B cell (primary cell): ENCODE results near the gene ZMAT5. TPM values are rescaled to one million over a fixed set of nuclear protein-coding genes. Genes with fewer than 3 reads are reported as not detected.

Source experiments
- ATAC-seq: fragments of 200-7000 bp; cut with Tn5 transposase; one replicate; pipeline ENCODE4 v1.10.0; 2021; ENCODE audit warnings: low read depth, mild to moderate bottlenecking, moderate number of reproducible peaks, moderate library complexity
- CTCF ChIA-PET: fragments of 350-600 bp; sonication (Branson Sonifier 250); formaldehyde crosslinking; loops from one replicate; lab custom pipeline; 2021; ENCODE audit warnings: antibody characterized with exemption, inconsistent platforms; lab: Charles Lee
- POLR2A ChIA-PET: fragments of 350-600 bp; sonication (Branson Sonifier 250); formaldehyde crosslinking; loops from one replicate; lab custom pipeline; 2021; ENCODE audit warnings: antibody characterized with exemption; lab: Charles Lee
- DNase-seq: peaks from one replicate; pipeline ENCODE4 v3.0.0; 2013
- H2AFZ ChIP-seq: 2 replicates; pipeline ENCODE4 v1.6.1; 2012; ENCODE audit warnings: mild to moderate bottlenecking, low read depth, low read length; ENCODE audit not compliant: insufficient read depth, poor library complexity, severe bottlenecking
- H3K27ac ChIP-seq, 2 donors: 1 replicate in 1 of 2; 2 replicates in 1 of 2; pipeline ENCODE4 v1.5.1; 2012 to 2013; ENCODE audit warnings: low read length in 2 of 2, mild to moderate bottlenecking in 2 of 2, moderate library complexity in 1 of 2
- H3K27me3 ChIP-seq, 4 experiments: fragments of 200-600 bp in 1 of 4; sonication (generic) in 1 of 4; replicated peaks in 1 of 4; 1 replicate in 2 of 4; 2 replicates in 2 of 4; pipeline versions ENCODE4 v1.6.1 to v1.7.0; 2013 to 2016; ENCODE audit warnings: low read length in 3 of 4, mild to moderate bottlenecking in 2 of 4, mixed read lengths in 1 of 4, moderate library complexity in 1 of 4; ENCODE audit not compliant: insufficient read depth in 4 of 4, control insufficient read depth in 3 of 4; ENCODE audit errors: control extremely low read depth in 1 of 4
- H3K36me3 ChIP-seq, 2 experiments: replicated peaks in 1 of 2; 1 replicate in 1 of 2; 2 replicates in 1 of 2; pipeline versions ENCODE4 v1.6.1 to v1.7.1; 2013; ENCODE audit warnings: low read length in 1 of 2; ENCODE audit not compliant: insufficient read depth in 2 of 2, control insufficient read depth in 1 of 2; ENCODE audit errors: control extremely low read depth in 1 of 2, extremely low read depth in 1 of 2
- H3K4me1 ChIP-seq, 2 donors: fragments of 200-600 bp in 1 of 2; sonication (generic) in 1 of 2; 1 replicate in 1 of 2; 2 replicates in 1 of 2; pipeline versions ENCODE4 v1.5.1 to v1.6.1; 2013 to 2017; ENCODE audit warnings: low read length in 2 of 2; ENCODE audit not compliant: control insufficient read depth in 2 of 2, insufficient read depth in 2 of 2
- H3K4me2 ChIP-seq: replicated peaks from 2 replicates; pipeline ENCODE3; 2012; ENCODE audit warnings: mild to moderate bottlenecking, low read depth, low read length; ENCODE audit not compliant: poor library complexity, severe bottlenecking
- H3K4me3 ChIP-seq, 5 experiments: fragments of 200-600 bp in 1 of 5; sonication (generic) in 1 of 5; 1 replicate in 3 of 5; 2 replicates in 2 of 5; pipeline versions ENCODE4 v1.5.1 to v1.7.0; 2011 to 2016; ENCODE audit warnings: low read length in 4 of 5, mild to moderate bottlenecking in 4 of 5, low read depth in 2 of 5, control low read depth in 1 of 5, moderate library complexity in 1 of 5; ENCODE audit not compliant: insufficient read depth in 1 of 5; ENCODE audit errors: control extremely low read depth in 1 of 5, extremely low read depth in 1 of 5
- H3K79me2 ChIP-seq: fragments of 200-600 bp; sonication (generic); one replicate; pipeline ENCODE4 v1.6.0; 2016; ENCODE audit warnings: low read length; ENCODE audit not compliant: control insufficient read depth, insufficient read depth
- H3K9ac ChIP-seq: fragments of 200-600 bp; sonication (generic); 2 replicates; pipeline ENCODE4 v1.6.1; 2017; ENCODE audit warnings: mild to moderate bottlenecking, low read length, moderate library complexity
- H3K9me3 ChIP-seq, 3 donors: one replicate each; pipeline versions ENCODE4 v1.6.1 to v1.7.1; 2013; ENCODE audit warnings: low read length in 2 of 3; ENCODE audit not compliant: control insufficient read depth in 2 of 3, insufficient read depth in 1 of 3; ENCODE audit errors: control extremely low read depth in 1 of 3
- H4K20me1 ChIP-seq: 2 replicates; pipeline ENCODE4 v1.6.0; 2012; ENCODE audit warnings: mild to moderate bottlenecking, low read length; ENCODE audit not compliant: insufficient read depth, control insufficient read depth, poor library complexity, severe bottlenecking
- H3K27ac Mint-ChIP-seq: one replicate; pipeline ENCODE4 v1.8.0; 2021; ENCODE audit warnings: mixed read lengths
- H3K27me3 Mint-ChIP-seq: one replicate; pipeline ENCODE4 v1.8.0; 2021; ENCODE audit warnings: mixed read lengths
- H3K4me1 Mint-ChIP-seq: one replicate; pipeline ENCODE4 v1.8.0; 2021; ENCODE audit warnings: mixed read lengths
- H3K4me3 Mint-ChIP-seq: one replicate; pipeline ENCODE4 v1.8.0; 2021; ENCODE audit warnings: mixed read lengths
- H3K9me3 Mint-ChIP-seq: one replicate; pipeline ENCODE4 v1.8.0; 2022; ENCODE audit warnings: mixed read lengths; ENCODE audit not compliant: insufficient read depth
- EZH2 ChIP-seq: IDR thresholded peaks from 2 replicates; pipeline ENCODE4 v1.6.1; 2012; ENCODE audit warnings: borderline replicate concordance, low read depth, mild to moderate bottlenecking, moderate library complexity, low read length; ENCODE audit not compliant: insufficient read depth, poor library complexity, severe bottlenecking
- WGBS: methylation state at CpG from one replicate; pipeline ENCODE4 v1.1.5; 2013; ENCODE audit warnings: missing lambda C conversion rate; ENCODE audit not compliant: insufficient coverage; 5-methylcytosine and 5-hydroxymethylcytosine counted together
- intact Hi-C: fragments of 100-400 bp; cut with micrococcal nuclease; formaldehyde crosslinking; loops from one replicate; pipeline ENCODE4 v1.10.0; 2022
- polyA plus RNA-seq: library from polyadenylated mRNA; depleted of rRNA; stranded (reverse); fragments of >200 nt; gene quantifications from 2 replicates; pipeline ENCODE4 v1.2.3, GENCODE V29; 2012
- total RNA-seq, 2 donors: library from RNA; stranded (reverse); fragments of 120-200 nt in 1 of 2; gene quantifications; 1 replicate in 1 of 2; 2 replicates in 1 of 2; pipeline versions ENCODE4 v1.2.3 to v1.2.4, GENCODE V29; 2013 to 2022
- TF ChIP-seq, protein P1 (sequence below): fragments of 200-600 bp; IDR thresholded peaks from one replicate; pipeline ENCODE4 v1.8.0; 2022; ENCODE audit warnings: antibody characterized with exemption, mild to moderate bottlenecking

Gene ZMAT5
- total and polyA plus RNA-seq, 2 donors (not counting 1 experiment from before 2014, with no cell fraction given) = 17.8 to 26.3 TPM

GRCh38 chr22:29691636-29692326 is 75.0 kb downstream of the ZMAT5 start:
- H3K9me3 ChIP-seq = no peaks in the 10 kb centered on the region
- no peaks in the 10 kb centered on the region for H3K9me3 Mint-ChIP-seq
- 95% methylated on average over 12 of the region's 13 CpGs for WGBS
- no peak overlapping the region for H2AFZ ChIP-seq
- no peaks in the 10 kb centered on the region for H3K27me3 ChIP-seq
- no peak overlapping the region for H3K4me2 ChIP-seq
- no peak overlapping the region for H3K9ac ChIP-seq
- H3K4me1 ChIP-seq = no peaks in the 10 kb centered on the region
- intact Hi-C loops = no loop called here
- ChIA-PET CTCF (interaction anchor here (5.5 kb wide), 1 partner anchor 313 kb away, joined by 40 read pairs; no protein-coding TSS in a partner anchor), POLR2A (no interaction called here)
- no peaks in the 10 kb centered on the region for H4K20me1 ChIP-seq
- no peaks in the 10 kb centered on the region for H3K4me1 Mint-ChIP-seq
- H3K27me3 Mint-ChIP-seq = no peaks in the 10 kb centered on the region
- no peak overlapping the region for H3K27ac ChIP-seq
- no peak overlapping the region for H3K4me3 Mint-ChIP-seq
- H3K36me3 ChIP-seq = peaks cover 0 to 35% of the 10 kb centered on the region in 2 experiments
- no peak overlapping the region for H3K27ac Mint-ChIP-seq
- H3K79me2 ChIP-seq = no peaks in the 10 kb centered on the region
- ATAC-seq (no peak), DNase-seq (no peak)
- H3K4me3 ChIP-seq = no peak overlapping the region
- TF ChIP-seq, protein P1, sequence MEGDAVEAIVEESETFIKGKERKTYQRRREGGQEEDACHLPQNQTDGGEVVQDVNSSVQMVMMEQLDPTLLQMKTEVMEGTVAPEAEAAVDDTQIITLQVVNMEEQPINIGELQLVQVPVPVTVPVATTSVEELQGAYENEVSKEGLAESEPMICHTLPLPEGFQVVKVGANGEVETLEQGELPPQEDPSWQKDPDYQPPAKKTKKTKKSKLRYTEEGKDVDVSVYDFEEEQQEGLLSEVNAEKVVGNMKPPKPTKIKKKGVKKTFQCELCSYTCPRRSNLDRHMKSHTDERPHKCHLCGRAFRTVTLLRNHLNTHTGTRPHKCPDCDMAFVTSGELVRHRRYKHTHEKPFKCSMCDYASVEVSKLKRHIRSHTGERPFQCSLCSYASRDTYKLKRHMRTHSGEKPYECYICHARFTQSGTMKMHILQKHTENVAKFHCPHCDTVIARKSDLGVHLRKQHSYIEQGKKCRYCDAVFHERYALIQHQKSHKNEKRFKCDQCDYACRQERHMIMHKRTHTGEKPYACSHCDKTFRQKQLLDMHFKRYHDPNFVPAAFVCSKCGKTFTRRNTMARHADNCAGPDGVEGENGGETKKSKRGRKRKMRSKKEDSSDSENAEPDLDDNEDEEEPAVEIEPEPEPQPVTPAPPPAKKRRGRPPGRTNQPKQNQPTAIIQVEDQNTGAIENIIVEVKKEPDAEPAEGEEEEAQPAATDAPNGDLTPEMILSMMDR = no peak
- TF ChIP-seq EZH2 = no peak

- Histone ChIP-seq H3K79me2 (no peaks in the 10 kb centered on the region), H3K27me3 (no peaks in the 10 kb centered on the region), H3K27ac (no peak overlapping the region), H3K4me3 (no peak overlapping the region), H3K36me3 (peaks cover 0 to 39% of the 10 kb centered on the region in 2 experiments), H3K9me3 (no peaks in the 10 kb centered on the region), H3K9ac (no peak overlapping the region), H3K4me1 (no peaks in the 10 kb centered on the region), H2AFZ (no peak overlapping the region), H4K20me1 (no peaks in the 10 kb centered on the region), H3K4me2 (no peak overlapping the region)
- no peak for ATAC-seq
- Mint-ChIP-seq H3K4me3 (no peak overlapping the region), H3K27me3 (no peaks in the 10 kb centered on the region), H3K27ac (no peak overlapping the region), H3K9me3 (no peaks in the 10 kb centered on the region), H3K4me1 (no peaks in the 10 kb centered on the region)
- WGBS = 97% methylated on average over 9 of the region's 9 CpGs
- ChIA-PET POLR2A (no interaction called here), CTCF (interaction anchor here (1.0 to 5.5 kb wide), 6 partner anchors 15 to 398 kb away, joined by 3 to 40 read pairs (median 4); no protein-coding TSS in a partner anchor)
- intact Hi-C loops = loop anchor here (1.0 kb wide), 1 partner anchor 315 kb away; no protein-coding TSS in a partner anchor
- no peak for DNase-seq
- TF ChIP-seq, protein P1 = no peak
- no peak for TF ChIP-seq EZH2
Measured at GRCh38 chr22:29690476-29690875, 76.3 kb downstream of the ZMAT5 start.
